PC-9 (cell line): Measurements from ENCODE around the gene DMPK.

Experiments
- EZH2 ChIP-seq: fragments of 200-600 bp; sonication (generic); IDR thresholded peaks from 2 replicates; pipeline ENCODE4 v1.8.0; 2017; ENCODE audit warnings: antibody characterized with exemption, low read depth
- TF ChIP-seq, protein P1 (sequence below): fragments of 200-600 bp; sonication (generic); conservative IDR thresholded peaks from 2 replicates; pipeline ENCODE4 v1.6.1; 2017; ENCODE audit warnings: mixed run types, antibody characterized with exemption, mild to moderate bottlenecking, moderate library complexity

GRCh38 chr19:45804959-45805230 lies 22.6 kb upstream of the DMPK start:
- TF ChIP-seq, protein P1, sequence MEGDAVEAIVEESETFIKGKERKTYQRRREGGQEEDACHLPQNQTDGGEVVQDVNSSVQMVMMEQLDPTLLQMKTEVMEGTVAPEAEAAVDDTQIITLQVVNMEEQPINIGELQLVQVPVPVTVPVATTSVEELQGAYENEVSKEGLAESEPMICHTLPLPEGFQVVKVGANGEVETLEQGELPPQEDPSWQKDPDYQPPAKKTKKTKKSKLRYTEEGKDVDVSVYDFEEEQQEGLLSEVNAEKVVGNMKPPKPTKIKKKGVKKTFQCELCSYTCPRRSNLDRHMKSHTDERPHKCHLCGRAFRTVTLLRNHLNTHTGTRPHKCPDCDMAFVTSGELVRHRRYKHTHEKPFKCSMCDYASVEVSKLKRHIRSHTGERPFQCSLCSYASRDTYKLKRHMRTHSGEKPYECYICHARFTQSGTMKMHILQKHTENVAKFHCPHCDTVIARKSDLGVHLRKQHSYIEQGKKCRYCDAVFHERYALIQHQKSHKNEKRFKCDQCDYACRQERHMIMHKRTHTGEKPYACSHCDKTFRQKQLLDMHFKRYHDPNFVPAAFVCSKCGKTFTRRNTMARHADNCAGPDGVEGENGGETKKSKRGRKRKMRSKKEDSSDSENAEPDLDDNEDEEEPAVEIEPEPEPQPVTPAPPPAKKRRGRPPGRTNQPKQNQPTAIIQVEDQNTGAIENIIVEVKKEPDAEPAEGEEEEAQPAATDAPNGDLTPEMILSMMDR: no peak
- no peak for TF ChIP-seq EZH2
